ENCODE measurements around the gene FGF14. TPM values are rescaled to one million over a fixed set of nuclear protein-coding genes. Genes with fewer than 3 reads are reported as not detected.

The FGF14 gene
- total RNA-seq, 1 donor from 2014 or later = 2.0 TPM

DNA sequence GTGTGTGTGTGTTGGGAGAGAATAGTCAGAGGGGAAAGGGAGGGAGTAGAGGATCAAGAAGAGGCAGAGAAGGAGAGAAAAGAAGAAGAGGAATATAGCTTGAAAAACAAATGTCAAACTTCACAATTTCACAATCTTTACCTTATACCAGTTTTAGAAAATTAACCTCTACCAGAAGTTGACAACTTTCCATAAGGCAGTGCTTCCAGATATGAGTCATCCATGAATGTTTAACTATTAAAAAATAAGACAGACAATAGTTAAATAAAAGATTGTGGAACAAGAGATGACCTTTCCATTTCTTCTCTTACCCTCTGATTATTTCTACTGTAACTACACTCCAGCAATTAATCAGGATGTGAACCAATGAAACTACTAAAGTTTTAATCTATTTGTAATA is 720.0 kb downstream of the FGF14 start:
- ATAC-seq = no peak

DNA sequence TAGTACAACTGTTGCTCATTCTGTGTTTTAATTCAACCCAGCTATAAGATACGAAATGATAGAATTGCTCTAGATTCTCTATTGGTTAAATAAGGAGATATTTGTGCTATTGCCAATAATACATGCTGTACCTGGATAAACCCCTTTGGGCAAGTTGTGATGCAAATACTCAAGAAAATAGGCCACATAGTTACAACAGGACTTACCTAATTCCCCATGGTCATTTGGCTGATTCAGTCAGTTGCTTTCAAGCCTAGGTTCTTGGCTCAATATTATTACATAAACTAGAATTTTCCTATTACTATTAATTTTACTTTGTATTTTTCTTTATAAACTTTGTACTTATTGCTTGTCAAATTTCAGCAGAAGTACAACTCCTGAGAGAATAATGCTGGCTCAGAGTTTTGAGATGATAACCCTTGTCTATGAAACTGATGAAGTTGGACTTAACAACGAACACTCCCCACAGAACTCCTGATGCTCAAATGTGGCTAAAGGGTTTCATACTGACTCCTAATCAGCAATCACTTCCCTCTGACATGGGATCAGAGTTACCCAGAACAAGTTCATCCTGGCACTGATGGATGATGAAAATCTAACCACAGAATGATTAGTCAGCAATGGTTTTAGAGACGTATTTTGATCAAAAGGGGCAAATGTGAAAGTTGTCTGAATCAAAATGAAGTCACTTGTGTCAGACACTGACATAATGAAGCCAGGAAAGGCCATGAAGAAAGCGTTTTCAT is 728.3 kb downstream of the FGF14 start:
- Histone ChIP-seq H3K36me3 (no peaks in the 10 kb centered on the region), H3K27ac (no peak overlapping the region), H3K9me3 (no peaks in the 10 kb centered on the region), H3K4me3 (no peak overlapping the region), H3K4me1 (no peaks in the 10 kb centered on the region), H3K27me3 (no peaks in the 10 kb centered on the region)
- intact Hi-C loops (cut with DNase I) = no loop called here
- DNase-seq (no peak), ATAC-seq (no peak)
- TF ChIP-seq, protein P1, sequence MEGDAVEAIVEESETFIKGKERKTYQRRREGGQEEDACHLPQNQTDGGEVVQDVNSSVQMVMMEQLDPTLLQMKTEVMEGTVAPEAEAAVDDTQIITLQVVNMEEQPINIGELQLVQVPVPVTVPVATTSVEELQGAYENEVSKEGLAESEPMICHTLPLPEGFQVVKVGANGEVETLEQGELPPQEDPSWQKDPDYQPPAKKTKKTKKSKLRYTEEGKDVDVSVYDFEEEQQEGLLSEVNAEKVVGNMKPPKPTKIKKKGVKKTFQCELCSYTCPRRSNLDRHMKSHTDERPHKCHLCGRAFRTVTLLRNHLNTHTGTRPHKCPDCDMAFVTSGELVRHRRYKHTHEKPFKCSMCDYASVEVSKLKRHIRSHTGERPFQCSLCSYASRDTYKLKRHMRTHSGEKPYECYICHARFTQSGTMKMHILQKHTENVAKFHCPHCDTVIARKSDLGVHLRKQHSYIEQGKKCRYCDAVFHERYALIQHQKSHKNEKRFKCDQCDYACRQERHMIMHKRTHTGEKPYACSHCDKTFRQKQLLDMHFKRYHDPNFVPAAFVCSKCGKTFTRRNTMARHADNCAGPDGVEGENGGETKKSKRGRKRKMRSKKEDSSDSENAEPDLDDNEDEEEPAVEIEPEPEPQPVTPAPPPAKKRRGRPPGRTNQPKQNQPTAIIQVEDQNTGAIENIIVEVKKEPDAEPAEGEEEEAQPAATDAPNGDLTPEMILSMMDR (IDR thresholded peaks at IDR 0.05) = no peak

More for the DNA sequence above, 720.0 kb downstream of the FGF14 start:
- Histone ChIP-seq H3K9me3 (no peaks in the 10 kb centered on the region), H3K4me3 (no peak overlapping the region), H3K4me1 (no peaks in the 10 kb centered on the region), H3K27me3 (no peaks in the 10 kb centered on the region), H3K27ac (no peak overlapping the region), H3K36me3 (no peaks in the 10 kb centered on the region)
- DNase-seq = no peak
- intact Hi-C loops (cut with DNase I) = no loop called here
- TF ChIP-seq, protein P1 (IDR thresholded peaks at IDR 0.05) = no peak

- Histone ChIP-seq H3K27ac (no peak overlapping the region), H3K9me3 (no peaks in the 10 kb centered on the region), H3K36me3 (no peaks in the 10 kb centered on the region), H3K4me3 (no peak overlapping the region), H3K27me3 (no peaks in the 10 kb centered on the region), H3K4me1 (no peaks in the 10 kb centered on the region)
- intact Hi-C loops (cut with DNase I) = no loop called here
- TF ChIP-seq, protein P1 (IDR thresholded peaks at IDR 0.05) = no peak
- ATAC-seq (no peak), DNase-seq (no peak)
These were observed 740.0 kb downstream of the FGF14 start for GRCh38 chr13:101661839-101662238.

Small RNA genes within 50 kb of the gene (microRNA-seq; reads per million reads assigned to microRNA genes)
- gene MIR2681 (ENCODE audit: borderline microRNAs expressed) (1.3 reads per million), gene MIR4705 (ENCODE audit: borderline microRNAs expressed) (2.0 reads per million, percentile 7 among the genes with 10 or more reads in this experiment)

Other genes starting within 250 kb of the FGF14 start
- 43.4 TPM for gene TPP2, start 194.9 kb upstream of the FGF14 start, total RNA-seq